AG09309 (cell line): ENCODE data around the gene KCNJ10.
A peak's percentile ranks its signal among the peaks of the same experiment; 100 is the strongest.

Experiments used
- DNase-seq: peaks from one replicate; pipeline ENCODE4 v3.0.0-alpha.2; 2010; ENCODE audit warnings: low read depth
- H3K4me3 ChIP-seq: 2 replicates; pipeline ENCODE4 v1.5.1; 2011; ENCODE audit warnings: mild to moderate bottlenecking, low read depth, low read length, moderate library complexity; ENCODE audit not compliant: control insufficient read depth
- CTCF ChIP-seq: IDR thresholded peaks from 2 replicates; pipeline ENCODE4 v1.5.1; 2011; ENCODE audit warnings: mild to moderate bottlenecking, low read depth, low read length, inconsistent platforms; ENCODE audit not compliant: insufficient read depth, control insufficient read depth; ENCODE audit errors: missing control alignments

KCNJ10 gene

GRCh38 chr1:160098852-160099561 is 29.0 kb upstream of the KCNJ10 start:
- DNase-seq: peak; percentile 66
- H3K4me3 ChIP-seq: peak overlapping the region; percentile 77
- TF ChIP-seq CTCF: no peak

- TF ChIP-seq CTCF: no peak
- no peak for DNase-seq
- peak within 1 kb of the TSS; percentile 77 for H3K4me3 ChIP-seq
Measured at GRCh38 chr1:160097911-160098851, 28.2 kb upstream of the KCNJ10 start, which contains the start of gene IGSF8. TSS of gene IGSF8 (minus strand) at chr1:160098619. CDS start at chr1:160098472, 147 bp downstream.

GRCh38 chr1:160097151-160097910 is 27.4 kb upstream of the KCNJ10 start:
- TF ChIP-seq CTCF: no peak
- H3K4me3 ChIP-seq: peak overlapping the region; percentile 77
- DNase-seq: no peak

- no peak for DNase-seq
- no peak for TF ChIP-seq CTCF
- no peak overlapping the region for H3K4me3 ChIP-seq
Measured at GRCh38 chr1:160096274-160097116, 26.5 kb upstream of the KCNJ10 start.

- no peak for DNase-seq
- no peak for TF ChIP-seq CTCF
- H3K4me3 ChIP-seq: no peak overlapping the region
Measured at GRCh38 chr1:160095382-160096105, 25.6 kb upstream of the KCNJ10 start.
